SK-N-SH (cell line): Measurements from ENCODE around the gene NTRK2. TPM values are rescaled to one million over a fixed set of nuclear protein-coding genes. Genes with fewer than 3 reads are reported as not detected.

ENCODE experiments used
- CTCF ChIA-PET: fragments of 300-600, 350-600 bp; formaldehyde crosslinking; extraction: SDS; loops from one replicate; lab custom pipeline; 2021; lab: Yijun Ruan, JAX
- POLR2A ChIA-PET: fragments of 350-600 bp; sonication (Branson Sonifier 250); formaldehyde crosslinking; extraction: SDS; loops from one replicate; lab custom pipeline; 2020; ENCODE audit warnings: antibody characterized with exemption, inconsistent platforms; lab: Yijun Ruan, JAX
- DNase-seq: peaks from one replicate; pipeline ENCODE4 v3.0.0; 2012
- H2AFZ ChIP-seq: fragments of 200-600 bp; sonication (generic); 2 replicates; pipeline ENCODE4 v1.8.1; 2016; ENCODE audit warnings: antibody characterized with exemption, mild to moderate bottlenecking, low read depth
- H3F3A ChIP-seq: fragments of 200-600 bp; sonication (generic); replicated peaks from 2 replicates; pipeline ENCODE3; 2016; ENCODE audit warnings: antibody characterized with exemption, mild to moderate bottlenecking; ENCODE audit not compliant: insufficient read depth
- H3K27ac ChIP-seq, 2 experiments: fragments of 200-500 bp in 1 of 2; fragments of 200-600 bp in 1 of 2; sonication (Bioruptor generic) in 1 of 2; sonication (generic), shearing (Covaris generic) in 1 of 2; 2 replicates each; pipeline versions ENCODE4 v1.5.1 to v1.6.1; 2014 to 2016; ENCODE audit warnings: low read depth in 2 of 2, inconsistent platforms in 1 of 2, low read length in 1 of 2, mild to moderate bottlenecking in 1 of 2, mixed read lengths in 1 of 2
- H3K27me3 ChIP-seq: fragments of 200-600 bp; sonication (generic), shearing (Covaris generic); 2 replicates; pipeline ENCODE4 v1.6.1; 2016; ENCODE audit warnings: mixed run types; ENCODE audit not compliant: insufficient read depth
- H3K36me3 ChIP-seq, 2 experiments: fragments of 200-500 bp in 1 of 2; fragments of 200-600 bp in 1 of 2; sonication (Bioruptor generic) in 1 of 2; sonication (generic) in 1 of 2; replicated peaks in 1 of 2; 2 replicates each; pipeline versions ENCODE3 to v1.5.1; 2014 to 2016; ENCODE audit warnings: low read length in 1 of 2, mild to moderate bottlenecking in 1 of 2; ENCODE audit not compliant: insufficient read depth in 2 of 2, control insufficient read depth in 1 of 2
- H3K4me1 ChIP-seq, 2 experiments: fragments of 200-500 bp in 1 of 2; fragments of 200-600 bp in 1 of 2; sonication (Bioruptor generic) in 1 of 2; sonication (generic), shearing (Covaris generic) in 1 of 2; 2 replicates each; pipeline versions ENCODE4 v1.5.1 to v1.6.1; 2014 to 2016; ENCODE audit warnings: low read depth in 1 of 2, low read length in 1 of 2, mixed run types in 1 of 2; ENCODE audit not compliant: insufficient read depth in 2 of 2, control insufficient read depth in 1 of 2
- H3K4me2 ChIP-seq: fragments of 200-600 bp; sonication (generic), shearing (Covaris generic); 2 replicates; pipeline ENCODE4 v1.6.1; 2017; ENCODE audit warnings: mixed run types
- H3K4me3 ChIP-seq, 2 experiments: fragments of 200-500 bp in 1 of 2; fragments of 200-600 bp in 1 of 2; sonication (Bioruptor generic) in 1 of 2; sonication (generic), shearing (Covaris generic) in 1 of 2; 2 replicates each; pipeline versions ENCODE4 v1.5.1 to v1.8.1; 2014 to 2016; ENCODE audit warnings: low read depth in 2 of 2, inconsistent platforms in 1 of 2, low read length in 1 of 2, mild to moderate bottlenecking in 1 of 2, mixed read lengths in 1 of 2, moderate library complexity in 1 of 2
- H3K79me2 ChIP-seq: fragments of 200-600 bp; sonication (generic); 2 replicates; pipeline ENCODE4 v1.8.1; 2017; ENCODE audit warnings: mild to moderate bottlenecking; ENCODE audit not compliant: insufficient read depth
- H3K9ac ChIP-seq: fragments of 200-600 bp; sonication (generic); 2 replicates; pipeline ENCODE4 v1.6.1; 2017; ENCODE audit warnings: mixed run types
- H3K9me2 ChIP-seq: fragments of 200-600 bp; sonication (generic); 2 replicates; pipeline ENCODE4 v1.6.1; 2017; ENCODE audit warnings: mixed run types
- H3K9me3 ChIP-seq: fragments of 200-600 bp; sonication (generic); 2 replicates; pipeline ENCODE4 v1.6.1; 2017; ENCODE audit warnings: mixed run types, mild to moderate bottlenecking, moderate library complexity
- H4K20me1 ChIP-seq: fragments of 200-600 bp; sonication (generic); 2 replicates; pipeline ENCODE4 v1.6.1; 2017; ENCODE audit warnings: mild to moderate bottlenecking, mixed run types; ENCODE audit not compliant: insufficient read depth
- CHD2 ChIP-seq: fragments of 150-350 bp; IDR thresholded peaks from 2 replicates; pipeline ENCODE4 v1.6.1; 2018; ENCODE audit warnings: low read length; ENCODE audit not compliant: partially characterized antibody
- ELF1 ChIP-seq: IDR thresholded peaks from 2 replicates; pipeline ENCODE4 v1.4.0; 2012
- EZH2phosphoT487 ChIP-seq: fragments of 200-600 bp; sonication (generic); IDR thresholded peaks from 2 replicates; pipeline ENCODE4 v1.6.1; 2017; ENCODE audit warnings: low read depth, mixed run types, mild to moderate bottlenecking, antibody characterized with exemption, moderate library complexity, borderline replicate concordance
- GABPA ChIP-seq: IDR thresholded peaks from 2 replicates; pipeline ENCODE4 v1.4.0; 2012; ENCODE audit warnings: low read depth, mild to moderate bottlenecking
- NFIC ChIP-seq: IDR thresholded peaks from 2 replicates; pipeline ENCODE4 v1.4.0; 2012; ENCODE audit warnings: borderline replicate concordance
- NRF1 ChIP-seq: IDR thresholded peaks from 2 replicates; pipeline ENCODE4 v1.6.1; 2012; ENCODE audit warnings: low read depth, mild to moderate bottlenecking, low read length
- POLR2AphosphoS5 ChIP-seq: IDR thresholded peaks from 2 replicates; pipeline ENCODE4 v1.6.1; 2012; ENCODE audit warnings: low read depth, low read length
- RCOR1 ChIP-seq: fragments of 150-350 bp; IDR thresholded peaks from 2 replicates; pipeline ENCODE4 v1.6.1; 2017; ENCODE audit warnings: antibody characterized with exemption, low read length
- RFX5 ChIP-seq: IDR thresholded peaks from 2 replicates; pipeline ENCODE4 v1.6.1; 2012; ENCODE audit warnings: mild to moderate bottlenecking, improper control_type of control experiment, low read length
- SIN3A ChIP-seq: IDR thresholded peaks from 2 replicates; pipeline ENCODE4 v1.6.1; 2012; ENCODE audit warnings: low read depth, mild to moderate bottlenecking, low read length, moderate library complexity, borderline replicate concordance
- TAF1 ChIP-seq: IDR thresholded peaks from 2 replicates; pipeline ENCODE4 v1.6.1; 2012; ENCODE audit warnings: low read depth, mild to moderate bottlenecking, low read length, moderate library complexity, borderline replicate concordance
- YY1 ChIP-seq: IDR thresholded peaks from 2 replicates; pipeline ENCODE4 v1.4.0; 2012; ENCODE audit warnings: low read depth, mild to moderate bottlenecking
- WGBS: methylation state at CpG from one replicate; pipeline ENCODE4 v1.1.6; 2017; ENCODE audit warnings: low lambda C conversion rate; 5-methylcytosine and 5-hydroxymethylcytosine counted together
- polyA plus RNA-seq, 3 experiments: library from polyadenylated mRNA; depleted of rRNA; stranded (reverse); fragments of >200 nt; gene quantifications; 2 replicates each; pipeline ENCODE4 v1.2.3, GENCODE V29; 2012
- TF ChIP-seq, protein P1 (sequence below): IDR thresholded peaks from 2 replicates; pipeline ENCODE4 v1.4.0; 2012; ENCODE audit warnings: low read depth, borderline replicate concordance
- TF ChIP-seq, protein P2 (sequence below): IDR thresholded peaks from 2 replicates; pipeline ENCODE4 v1.4.0; 2012; ENCODE audit warnings: low read depth, borderline replicate concordance
- TF ChIP-seq, protein P3 (sequence below): IDR thresholded peaks from 2 replicates; pipeline ENCODE4 v1.6.1; 2012; ENCODE audit warnings: mild to moderate bottlenecking, low read depth, low read length, moderate library complexity

The NTRK2 gene
- polyA plus RNA-seq, 1 of the 3 experiments (the other 2 are of a cell fraction): 0.05 TPM

DNA sequence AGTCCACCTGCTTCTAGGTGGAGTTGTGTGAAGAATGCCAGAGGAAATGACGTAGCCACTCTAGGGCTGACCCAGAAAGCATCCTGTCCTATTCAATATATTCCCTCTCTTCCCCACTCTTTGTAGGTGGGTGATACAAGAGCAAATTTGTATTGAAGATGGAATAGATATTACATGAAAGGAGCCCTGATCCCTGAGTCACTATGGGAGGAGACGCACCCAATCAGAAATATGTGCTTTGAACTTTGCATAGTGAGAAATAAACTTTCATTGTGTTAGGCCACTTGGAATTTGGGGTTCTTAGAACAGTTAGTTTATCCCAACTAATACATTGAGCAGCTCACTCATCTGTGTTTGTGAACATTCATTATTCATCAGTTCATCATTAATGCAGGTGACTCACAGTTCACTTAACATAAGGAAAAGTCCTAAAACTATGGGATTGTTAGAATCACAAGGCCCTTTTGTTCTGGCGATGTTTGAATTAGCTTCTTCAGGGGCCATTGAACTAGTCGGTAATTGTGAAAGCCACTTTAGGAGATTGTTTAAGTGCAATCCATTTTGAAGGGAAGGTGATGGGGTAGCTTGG lies 26.9 kb upstream of the NTRK2 start:
- H4K20me1 ChIP-seq: no peaks in the 10 kb centered on the region
- TF ChIP-seq SIN3A: no peak
- no peak for TF ChIP-seq NRF1
- no peak for TF ChIP-seq TAF1
- TF ChIP-seq ELF1: no peak
- no peak for TF ChIP-seq RFX5
- no peak for TF ChIP-seq NFIC
- TF ChIP-seq YY1: no peak
- TF ChIP-seq, protein P1, sequence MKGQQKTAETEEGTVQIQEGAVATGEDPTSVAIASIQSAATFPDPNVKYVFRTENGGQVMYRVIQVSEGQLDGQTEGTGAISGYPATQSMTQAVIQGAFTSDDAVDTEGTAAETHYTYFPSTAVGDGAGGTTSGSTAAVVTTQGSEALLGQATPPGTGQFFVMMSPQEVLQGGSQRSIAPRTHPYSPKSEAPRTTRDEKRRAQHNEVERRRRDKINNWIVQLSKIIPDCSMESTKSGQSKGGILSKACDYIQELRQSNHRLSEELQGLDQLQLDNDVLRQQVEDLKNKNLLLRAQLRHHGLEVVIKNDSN: no peak
- no peak for TF ChIP-seq GABPA
- TF ChIP-seq, protein P2, sequence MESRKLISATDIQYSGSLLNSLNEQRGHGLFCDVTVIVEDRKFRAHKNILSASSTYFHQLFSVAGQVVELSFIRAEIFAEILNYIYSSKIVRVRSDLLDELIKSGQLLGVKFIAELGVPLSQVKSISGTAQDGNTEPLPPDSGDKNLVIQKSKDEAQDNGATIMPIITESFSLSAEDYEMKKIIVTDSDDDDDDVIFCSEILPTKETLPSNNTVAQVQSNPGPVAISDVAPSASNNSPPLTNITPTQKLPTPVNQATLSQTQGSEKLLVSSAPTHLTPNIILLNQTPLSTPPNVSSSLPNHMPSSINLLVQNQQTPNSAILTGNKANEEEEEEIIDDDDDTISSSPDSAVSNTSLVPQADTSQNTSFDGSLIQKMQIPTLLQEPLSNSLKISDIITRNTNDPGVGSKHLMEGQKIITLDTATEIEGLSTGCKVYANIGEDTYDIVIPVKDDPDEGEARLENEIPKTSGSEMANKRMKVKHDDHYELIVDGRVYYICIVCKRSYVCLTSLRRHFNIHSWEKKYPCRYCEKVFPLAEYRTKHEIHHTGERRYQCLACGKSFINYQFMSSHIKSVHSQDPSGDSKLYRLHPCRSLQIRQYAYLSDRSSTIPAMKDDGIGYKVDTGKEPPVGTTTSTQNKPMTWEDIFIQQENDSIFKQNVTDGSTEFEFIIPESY: no peak
- TF ChIP-seq CHD2: no peak
- no peak for DNase-seq
- H2AFZ ChIP-seq: no peak overlapping the region
- H3K9me3 ChIP-seq: no peaks in the 10 kb centered on the region
- no peaks in the 10 kb centered on the region for H3K9me2 ChIP-seq
- no peaks in the 10 kb centered on the region for H3K36me3 ChIP-seq
- H3K27ac ChIP-seq: no peak overlapping the region
- no peaks in the 10 kb centered on the region for H3K4me1 ChIP-seq
- no peaks in the 10 kb centered on the region for H3K79me2 ChIP-seq
- POLR2A ChIA-PET: no interaction called here
- H3K9ac ChIP-seq: no peak overlapping the region
- no peak overlapping the region for H3K4me2 ChIP-seq
- no peaks in the 10 kb centered on the region for H3F3A ChIP-seq
- no peaks in the 10 kb centered on the region for H3K27me3 ChIP-seq
- CTCF ChIA-PET: interaction anchor here (0.9 to 1.1 kb wide), 2 partner anchors 26 to 245 kb away, joined by 3 to 4 read pairs; no protein-coding TSS in a partner anchor
- 49% methylated on average over 4 of the region's 4 CpGs for WGBS
- no peak overlapping the region for H3K4me3 ChIP-seq

DNA sequence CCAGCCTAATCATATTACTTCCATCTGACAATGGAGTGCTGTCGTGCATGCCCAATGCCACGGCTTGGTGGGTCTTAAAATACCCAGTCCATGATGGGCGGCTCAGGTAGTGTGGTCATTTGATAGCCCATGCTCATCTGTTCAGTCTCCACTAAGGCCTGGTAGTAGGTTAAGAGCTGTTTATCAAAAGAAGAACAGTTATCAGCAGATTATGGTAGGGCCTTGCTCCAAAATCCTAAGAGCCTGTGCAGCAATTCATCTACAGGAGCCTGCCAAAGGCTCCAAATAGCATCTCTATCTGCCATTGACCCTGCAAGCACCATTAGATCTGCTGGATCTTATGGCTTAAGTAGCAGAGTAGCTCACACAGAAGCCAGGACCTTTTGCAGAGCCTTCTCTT lies 21.8 kb upstream of the NTRK2 start:
- Histone ChIP-seq H2AFZ (no peak overlapping the region), H3K9ac (no peak overlapping the region), H3K27ac (no peak overlapping the region), H3K4me3 (no peak overlapping the region), H4K20me1 (no peaks in the 10 kb centered on the region), H3F3A (no peaks in the 10 kb centered on the region), H3K79me2 (no peaks in the 10 kb centered on the region), H3K27me3 (no peaks in the 10 kb centered on the region), H3K9me2 (no peaks in the 10 kb centered on the region), H3K4me2 (no peak overlapping the region), H3K4me1 (no peaks in the 10 kb centered on the region), H3K9me3 (no peaks in the 10 kb centered on the region), H3K36me3 (no peaks in the 10 kb centered on the region)
- TF ChIP-seq, protein P3, sequence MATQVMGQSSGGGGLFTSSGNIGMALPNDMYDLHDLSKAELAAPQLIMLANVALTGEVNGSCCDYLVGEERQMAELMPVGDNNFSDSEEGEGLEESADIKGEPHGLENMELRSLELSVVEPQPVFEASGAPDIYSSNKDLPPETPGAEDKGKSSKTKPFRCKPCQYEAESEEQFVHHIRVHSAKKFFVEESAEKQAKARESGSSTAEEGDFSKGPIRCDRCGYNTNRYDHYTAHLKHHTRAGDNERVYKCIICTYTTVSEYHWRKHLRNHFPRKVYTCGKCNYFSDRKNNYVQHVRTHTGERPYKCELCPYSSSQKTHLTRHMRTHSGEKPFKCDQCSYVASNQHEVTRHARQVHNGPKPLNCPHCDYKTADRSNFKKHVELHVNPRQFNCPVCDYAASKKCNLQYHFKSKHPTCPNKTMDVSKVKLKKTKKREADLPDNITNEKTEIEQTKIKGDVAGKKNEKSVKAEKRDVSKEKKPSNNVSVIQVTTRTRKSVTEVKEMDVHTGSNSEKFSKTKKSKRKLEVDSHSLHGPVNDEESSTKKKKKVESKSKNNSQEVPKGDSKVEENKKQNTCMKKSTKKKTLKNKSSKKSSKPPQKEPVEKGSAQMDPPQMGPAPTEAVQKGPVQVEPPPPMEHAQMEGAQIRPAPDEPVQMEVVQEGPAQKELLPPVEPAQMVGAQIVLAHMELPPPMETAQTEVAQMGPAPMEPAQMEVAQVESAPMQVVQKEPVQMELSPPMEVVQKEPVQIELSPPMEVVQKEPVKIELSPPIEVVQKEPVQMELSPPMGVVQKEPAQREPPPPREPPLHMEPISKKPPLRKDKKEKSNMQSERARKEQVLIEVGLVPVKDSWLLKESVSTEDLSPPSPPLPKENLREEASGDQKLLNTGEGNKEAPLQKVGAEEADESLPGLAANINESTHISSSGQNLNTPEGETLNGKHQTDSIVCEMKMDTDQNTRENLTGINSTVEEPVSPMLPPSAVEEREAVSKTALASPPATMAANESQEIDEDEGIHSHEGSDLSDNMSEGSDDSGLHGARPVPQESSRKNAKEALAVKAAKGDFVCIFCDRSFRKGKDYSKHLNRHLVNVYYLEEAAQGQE: no peak
- TF ChIP-seq CHD2 (no peak), POLR2AphosphoS5 (no peak), RCOR1 (no peak), NRF1 (no peak), EZH2phosphoT487 (no peak)
- TF ChIP-seq, protein P1: no peak
- CTCF ChIA-PET: no interaction called here
- 23% methylated on average over 3 of the region's 3 CpGs for WGBS
- no peak for DNase-seq
- POLR2A ChIA-PET: no interaction called here
